ENCODE results near the gene TRAF5.

DNA sequence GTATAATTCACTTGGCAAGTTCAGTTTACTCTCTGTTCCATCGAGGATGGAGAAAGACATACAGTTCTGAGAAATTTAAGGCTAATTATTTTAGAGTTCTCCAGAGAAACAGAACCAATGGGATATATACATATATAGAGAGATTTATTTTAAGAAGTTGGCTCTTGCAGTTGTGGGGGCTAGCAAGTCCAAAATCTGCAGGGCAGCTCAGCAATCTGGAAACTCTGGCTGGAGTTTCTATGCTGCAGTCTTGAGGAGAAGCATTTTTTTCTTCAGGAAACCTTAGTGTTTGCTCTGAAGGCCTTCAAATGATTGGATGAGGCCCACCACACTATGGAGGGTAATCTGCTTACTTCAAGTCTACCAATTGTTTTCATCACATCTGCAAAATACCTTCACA lies 34.6 kb downstream of the TRAF5 start:
- TF ChIP-seq, protein P1, sequence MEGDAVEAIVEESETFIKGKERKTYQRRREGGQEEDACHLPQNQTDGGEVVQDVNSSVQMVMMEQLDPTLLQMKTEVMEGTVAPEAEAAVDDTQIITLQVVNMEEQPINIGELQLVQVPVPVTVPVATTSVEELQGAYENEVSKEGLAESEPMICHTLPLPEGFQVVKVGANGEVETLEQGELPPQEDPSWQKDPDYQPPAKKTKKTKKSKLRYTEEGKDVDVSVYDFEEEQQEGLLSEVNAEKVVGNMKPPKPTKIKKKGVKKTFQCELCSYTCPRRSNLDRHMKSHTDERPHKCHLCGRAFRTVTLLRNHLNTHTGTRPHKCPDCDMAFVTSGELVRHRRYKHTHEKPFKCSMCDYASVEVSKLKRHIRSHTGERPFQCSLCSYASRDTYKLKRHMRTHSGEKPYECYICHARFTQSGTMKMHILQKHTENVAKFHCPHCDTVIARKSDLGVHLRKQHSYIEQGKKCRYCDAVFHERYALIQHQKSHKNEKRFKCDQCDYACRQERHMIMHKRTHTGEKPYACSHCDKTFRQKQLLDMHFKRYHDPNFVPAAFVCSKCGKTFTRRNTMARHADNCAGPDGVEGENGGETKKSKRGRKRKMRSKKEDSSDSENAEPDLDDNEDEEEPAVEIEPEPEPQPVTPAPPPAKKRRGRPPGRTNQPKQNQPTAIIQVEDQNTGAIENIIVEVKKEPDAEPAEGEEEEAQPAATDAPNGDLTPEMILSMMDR (IDR thresholded peaks at IDR 0.05; ENCODE audit: low read length) = no peak
- TF ChIP-seq EZH2 (optimal IDR thresholded peaks at IDR 0.05; ENCODE audit: low read depth, low read length) = no peak
